ENCODE data around the gene TRIM66.

TRIM66 gene

DNA sequence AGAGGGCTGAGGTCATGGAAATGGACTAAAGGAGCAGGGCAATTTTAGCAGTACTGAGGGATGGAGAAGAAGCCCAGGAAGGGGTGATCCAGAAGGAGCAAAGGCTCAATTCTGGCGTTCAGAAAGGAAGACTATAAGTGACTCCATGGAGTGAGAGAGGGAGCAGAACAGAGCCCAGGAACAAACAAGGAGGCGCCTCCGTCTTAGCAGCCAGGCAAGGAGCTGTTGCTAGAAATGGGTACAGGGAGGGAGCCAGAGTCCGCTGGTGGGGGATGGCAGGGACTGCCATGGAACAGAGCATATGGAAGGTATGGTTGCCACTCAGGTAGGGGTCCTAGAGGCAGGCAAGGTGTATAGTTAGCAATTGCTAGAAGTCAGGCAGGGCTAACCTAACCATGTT is 68.0 kb downstream of the TRIM66 start:
- DNase-seq (ENCODE audit: insufficient read length, low spot score), result no peak
- no peak for FAIRE-seq

DNA sequence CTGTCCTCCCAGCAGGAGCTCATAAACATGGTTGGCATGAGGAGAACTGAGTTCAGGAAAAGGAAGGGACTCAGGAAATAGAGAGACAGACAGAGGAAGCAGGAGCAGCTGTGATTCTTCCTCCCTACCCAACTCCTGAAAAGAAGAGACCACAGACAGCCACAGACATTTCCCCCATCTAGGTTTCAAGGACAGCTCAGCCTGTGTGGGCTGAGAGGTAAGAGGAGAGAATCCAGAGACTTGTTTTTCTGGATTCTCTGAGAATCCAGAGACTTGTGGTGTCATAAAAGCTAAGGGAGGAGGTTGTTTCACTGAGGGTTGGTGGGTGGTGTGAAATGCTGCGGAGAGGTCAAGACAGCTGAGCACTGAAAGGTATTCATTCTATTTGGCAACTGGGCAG is 69.4 kb downstream of the TRIM66 start:
- no peak for FAIRE-seq
- DNase-seq (ENCODE audit: insufficient read length, low spot score), result no peak

DNA sequence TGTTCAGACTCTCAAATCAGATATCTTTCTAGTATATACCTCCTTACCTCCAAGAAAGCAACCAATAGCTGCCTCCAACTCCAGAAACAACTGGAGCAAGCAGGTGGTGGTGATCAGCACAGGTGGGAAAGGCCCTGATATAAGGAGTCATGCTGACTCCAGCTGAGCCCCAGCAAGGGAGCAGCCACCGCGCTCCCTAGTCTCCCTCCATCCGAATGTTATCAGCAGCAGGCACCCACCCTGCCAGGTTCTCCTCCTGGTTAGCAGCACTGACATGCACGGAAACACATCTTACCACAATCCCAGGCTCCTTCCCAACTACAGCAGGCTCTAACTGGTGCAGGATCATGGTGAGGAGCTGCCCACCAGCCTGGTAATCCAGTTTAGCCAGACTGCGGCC is 69.9 kb downstream of the TRIM66 start:
- no peak for FAIRE-seq
- no peak for DNase-seq (ENCODE audit: insufficient read length, low spot score)

DNA sequence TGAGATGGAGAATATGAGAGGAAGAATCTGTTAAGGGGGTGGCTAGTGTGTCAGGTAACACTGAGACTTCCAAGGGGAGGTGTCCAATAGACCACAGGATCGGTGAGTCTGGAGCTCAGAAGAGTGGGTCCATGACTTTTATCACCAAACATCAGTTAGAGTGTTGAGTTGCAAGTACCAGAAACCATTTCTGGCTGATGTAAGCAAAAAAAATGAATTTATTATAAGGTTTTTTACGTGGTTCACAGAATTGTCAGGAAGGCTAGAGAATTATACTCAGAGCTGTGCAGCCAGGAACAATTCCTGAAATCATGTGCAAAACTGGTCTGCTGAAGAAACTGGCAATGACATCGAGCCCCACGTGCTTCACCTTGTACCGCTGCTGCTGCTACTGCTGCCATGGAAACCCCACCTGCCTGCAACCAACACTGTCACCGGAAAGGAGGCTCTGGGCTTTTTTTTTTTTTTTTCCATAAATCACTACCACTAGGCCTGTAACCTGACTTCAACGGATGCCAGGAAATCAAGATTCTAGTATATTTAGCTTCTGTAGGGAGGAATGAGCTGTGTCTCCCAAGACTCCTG is 71.8 kb downstream of the TRIM66 start:
- no peak for FAIRE-seq

GRCh38 chr11:8608652-8609051 is 73.8 kb downstream of the TRIM66 start:
- FAIRE-seq, result no peak

More for the DNA sequence above, 71.8 kb downstream of the TRIM66 start:
- no peak for DNase-seq (ENCODE audit: insufficient read length, low spot score)

DNA sequence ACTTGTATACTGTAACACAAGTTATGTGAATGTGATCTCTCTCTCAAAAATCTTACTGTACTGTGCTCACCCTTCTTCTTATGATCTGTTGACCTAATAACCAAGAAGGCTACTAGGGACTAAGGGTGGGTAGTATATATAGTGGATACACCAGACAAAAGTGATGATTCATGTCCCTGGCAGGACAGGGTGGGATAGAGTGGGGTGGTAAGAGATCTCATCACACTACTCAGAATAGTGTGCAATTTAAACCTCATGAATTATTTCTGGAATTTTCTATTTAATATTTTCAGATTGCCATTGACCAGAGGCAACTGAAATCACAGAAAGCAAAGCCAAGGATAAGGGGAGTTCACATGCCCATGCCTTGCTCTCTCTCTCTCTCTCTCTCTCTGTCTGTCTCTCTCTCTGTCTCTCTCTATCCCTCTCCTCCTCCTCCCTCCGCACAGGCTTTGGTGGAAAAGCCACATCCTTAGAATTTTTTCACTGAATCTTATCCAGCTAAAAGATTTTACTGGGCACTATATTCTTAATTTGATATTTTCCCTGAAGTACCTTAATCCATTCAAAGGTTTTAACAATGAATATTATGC is 76.4 kb downstream of the TRIM66 start:
- no peak for FAIRE-seq
- no peak for DNase-seq (ENCODE audit: insufficient read length, low spot score)

More at GRCh38 chr11:8608652-8609051, 73.8 kb downstream of the TRIM66 start:
- no peak for DNase-seq (ENCODE audit: insufficient read length, low spot score)

DNA sequence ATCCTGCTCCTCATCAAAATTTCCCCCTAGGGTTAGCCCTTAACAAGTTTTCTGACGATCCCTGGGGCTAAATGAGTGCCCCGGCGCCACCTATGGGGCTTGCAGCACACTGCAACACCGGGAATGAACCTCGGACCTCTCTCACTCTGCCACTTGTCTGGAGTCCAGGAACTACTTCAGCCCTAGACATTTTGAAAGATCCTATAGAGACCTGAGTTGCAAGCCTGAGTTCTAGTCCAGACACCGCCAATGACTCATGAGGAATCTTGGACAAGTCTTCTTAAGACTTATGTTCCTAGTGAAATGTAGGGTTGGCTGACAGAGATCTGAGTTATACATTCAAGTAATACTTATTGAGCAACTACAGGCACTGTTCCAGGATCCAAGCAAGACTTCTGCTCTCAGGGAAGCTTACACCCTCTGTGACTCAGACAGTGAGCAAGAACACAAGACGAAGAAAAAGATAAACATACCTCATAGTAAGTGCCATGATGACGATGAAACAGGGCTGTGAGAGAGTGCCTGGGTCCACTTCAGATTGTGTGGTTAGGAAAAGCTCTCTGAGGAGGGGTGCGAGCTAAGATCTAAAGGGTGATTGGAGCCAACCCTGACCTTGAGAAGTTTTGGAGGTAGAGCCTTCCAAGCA is 78.3 kb downstream of the TRIM66 start:
- DNase-seq (ENCODE audit: insufficient read length, low spot score) (peak; percentile 31), FAIRE-seq (peak; percentile 80)

- DNase-seq (ENCODE audit: insufficient read length, low spot score), result no peak
- no peak for FAIRE-seq
Measured at GRCh38 chr11:8603696-8604077, 78.8 kb downstream of the TRIM66 start.

DNA sequence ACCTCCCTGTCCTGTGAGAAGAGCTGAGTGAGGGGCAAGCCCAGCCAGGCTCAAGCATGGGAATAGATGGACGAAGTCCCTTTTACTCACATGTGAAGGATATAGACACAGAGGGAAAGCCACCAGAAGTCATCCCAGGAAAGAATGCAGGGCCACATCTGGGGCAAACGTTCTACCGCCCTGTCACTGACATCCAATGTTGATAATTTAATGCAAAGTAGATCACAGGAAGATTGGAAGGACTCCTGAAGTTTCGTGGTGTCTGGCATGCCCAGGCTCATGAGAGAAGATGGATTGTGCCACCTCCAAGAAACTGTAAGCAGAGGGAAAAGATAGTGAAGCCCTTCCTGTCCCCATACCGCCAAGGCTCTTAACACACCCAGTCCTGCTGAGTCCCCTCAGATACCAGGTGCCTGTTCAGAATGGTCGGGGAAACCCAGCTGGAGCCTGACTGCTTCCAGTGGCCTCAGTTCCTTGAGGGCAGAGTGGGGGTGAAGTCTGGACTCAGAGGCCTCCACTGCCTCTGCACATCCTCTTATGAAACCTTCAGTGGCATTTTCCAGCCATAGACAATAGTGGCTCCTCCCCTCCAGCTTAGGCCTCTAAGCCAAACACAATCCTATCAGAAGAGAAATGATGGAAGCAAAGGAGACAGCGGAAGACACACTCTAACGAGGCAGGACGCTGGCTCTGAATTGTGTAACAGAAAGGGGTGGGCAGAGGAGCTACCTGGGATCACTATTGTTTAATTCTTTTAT is 80.9 kb downstream of the TRIM66 start:
- no peak for DNase-seq (ENCODE audit: insufficient read length, low spot score)
- no peak for FAIRE-seq

- DNase-seq (ENCODE audit: insufficient read length, low spot score), result no peak
- no peak for FAIRE-seq
Measured at GRCh38 chr11:8598506-8598905, 84.0 kb downstream of the TRIM66 start.

- FAIRE-seq (no peak), DNase-seq (ENCODE audit: insufficient read length, low spot score) (no peak)
Measured at GRCh38 chr11:8597182-8597581, 85.3 kb downstream of the TRIM66 start.

- FAIRE-seq (no peak), DNase-seq (ENCODE audit: insufficient read length, low spot score) (no peak)
Measured at GRCh38 chr11:8596504-8597046, 85.9 kb downstream of the TRIM66 start.

GRCh38 chr11:8593935-8594909 is 88.2 kb downstream of the TRIM66 start, which contains the start of gene STK33:
Gene STK33 (minus strand): TSS chr11:8594228. CDS start chr11:8474905, 119,323 bp downstream.
- peak; percentile 91 for FAIRE-seq
- peak; percentile 76 for DNase-seq (ENCODE audit: insufficient read length, low spot score)

- no peak for DNase-seq (ENCODE audit: insufficient read length, low spot score)
- FAIRE-seq, result peak; percentile 79
Measured at GRCh38 chr11:8593455-8593854, 89.0 kb downstream of the TRIM66 start.

DNA sequence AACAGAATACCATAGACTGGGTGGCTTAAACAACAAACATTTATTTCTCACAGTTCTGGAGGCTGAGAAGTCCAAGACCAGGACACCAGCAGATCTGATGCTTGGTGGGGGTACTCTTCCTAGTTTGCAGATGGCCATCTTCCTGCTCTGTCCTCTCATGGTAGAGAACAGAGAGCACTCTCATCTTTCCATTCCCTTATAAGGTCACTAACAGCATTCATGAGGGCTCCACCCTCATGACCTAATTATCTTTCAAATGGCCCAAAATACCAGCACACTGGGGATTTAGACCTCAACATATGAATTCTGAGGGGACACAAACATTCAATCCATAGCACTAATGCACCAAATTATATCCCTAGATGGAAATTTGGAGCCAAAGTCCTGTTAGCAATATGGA is 94.5 kb downstream of the TRIM66 start:
- FAIRE-seq, result no peak

GRCh38 chr11:8586805-8587204 is 95.7 kb downstream of the TRIM66 start:
- DNase-seq (ENCODE audit: insufficient read length, low spot score) (no peak), FAIRE-seq (no peak)

More for the DNA sequence above, 94.5 kb downstream of the TRIM66 start:
- DNase-seq (ENCODE audit: insufficient read length, low spot score), result no peak

DNA sequence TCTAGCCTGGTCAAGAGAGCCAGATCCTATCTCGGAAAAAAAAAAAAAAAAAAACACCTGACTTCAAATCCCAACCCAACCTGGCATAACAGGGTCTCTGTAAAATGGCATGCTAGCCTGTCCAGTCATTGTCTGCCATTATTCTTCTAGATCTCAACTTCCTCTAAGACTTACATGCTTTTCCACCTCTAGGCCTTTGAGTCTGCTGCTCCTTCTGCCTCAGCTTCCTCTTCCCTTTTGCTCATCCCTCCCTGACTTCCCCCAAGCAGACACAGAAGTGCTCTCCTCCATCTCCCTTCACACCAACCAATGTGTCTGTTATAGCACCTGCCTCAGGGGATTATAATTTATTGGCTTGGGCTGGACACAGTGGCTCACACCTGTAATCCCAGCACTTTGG is 96.3 kb downstream of the TRIM66 start:
- DNase-seq (ENCODE audit: insufficient read length, low spot score) (no peak), FAIRE-seq (no peak)

DNA sequence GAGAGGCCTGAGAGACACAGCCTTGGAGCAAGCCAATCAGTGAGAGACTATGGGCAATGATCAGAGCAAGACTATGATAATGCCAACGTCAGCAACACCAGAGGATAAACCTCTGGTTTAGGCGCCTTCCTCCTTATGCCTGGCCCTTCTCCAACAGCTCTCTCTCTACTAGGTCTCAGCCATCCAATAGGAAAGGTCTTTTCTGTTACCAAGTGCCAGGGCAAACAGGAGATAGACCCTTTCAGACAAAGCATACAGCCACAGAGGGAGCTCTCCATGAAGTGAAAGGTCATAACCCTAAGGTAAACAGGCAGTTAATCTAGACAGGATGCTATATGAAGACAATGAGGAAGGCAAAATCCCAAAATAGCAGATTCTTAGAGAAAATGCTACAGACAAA is 98.0 kb downstream of the TRIM66 start:
- DNase-seq (ENCODE audit: insufficient read length, low spot score), result no peak

DNA sequence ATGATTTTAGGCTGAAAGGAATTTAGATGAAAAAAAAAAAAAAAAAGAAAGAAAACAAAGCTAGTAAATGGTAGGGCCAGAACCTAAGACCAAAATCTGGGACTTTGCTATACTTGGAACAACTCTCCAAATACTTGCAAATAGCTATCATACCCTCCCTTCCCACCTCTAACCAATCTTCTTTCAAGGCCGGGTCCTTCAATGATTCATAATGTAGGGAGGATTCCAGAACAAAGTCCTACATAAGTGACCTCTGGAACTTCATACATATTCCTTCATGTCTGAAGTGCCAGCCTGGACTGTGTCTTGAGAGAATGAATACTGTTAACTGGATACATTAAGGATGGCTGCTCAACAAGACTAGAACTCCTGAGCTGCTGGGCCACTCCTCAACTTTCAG is 98.4 kb downstream of the TRIM66 start:
- DNase-seq (ENCODE audit: insufficient read length, low spot score) (no peak), FAIRE-seq (no peak)

More for the DNA sequence above, 98.0 kb downstream of the TRIM66 start:
- no peak for FAIRE-seq

GRCh38 chr11:8581300-8581699 is 101.2 kb downstream of the TRIM66 start:
- FAIRE-seq (no peak), DNase-seq (ENCODE audit: insufficient read length, low spot score) (no peak)
